Measurements from ENCODE around the gene FANK1.

DNA sequence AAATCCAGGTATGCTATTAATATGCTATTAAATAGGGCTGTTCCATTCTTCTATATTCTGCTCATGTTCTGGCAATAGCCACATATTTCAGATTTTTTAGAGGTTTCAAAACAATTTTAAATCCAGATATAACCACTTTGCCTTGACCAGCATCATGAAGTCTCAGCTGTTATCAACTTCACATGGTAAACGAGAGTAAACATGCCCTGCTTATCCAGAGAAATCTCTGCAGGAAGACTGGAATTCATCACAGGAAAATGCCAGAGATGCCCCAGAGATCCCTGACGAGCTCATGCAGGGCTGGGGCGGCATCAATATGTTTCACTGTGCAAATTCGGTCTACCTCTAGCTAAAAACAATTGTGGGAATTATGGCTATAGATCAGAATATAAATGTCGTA is 126.5 kb downstream of the FANK1 start:
- TF ChIP-seq, protein P1, sequence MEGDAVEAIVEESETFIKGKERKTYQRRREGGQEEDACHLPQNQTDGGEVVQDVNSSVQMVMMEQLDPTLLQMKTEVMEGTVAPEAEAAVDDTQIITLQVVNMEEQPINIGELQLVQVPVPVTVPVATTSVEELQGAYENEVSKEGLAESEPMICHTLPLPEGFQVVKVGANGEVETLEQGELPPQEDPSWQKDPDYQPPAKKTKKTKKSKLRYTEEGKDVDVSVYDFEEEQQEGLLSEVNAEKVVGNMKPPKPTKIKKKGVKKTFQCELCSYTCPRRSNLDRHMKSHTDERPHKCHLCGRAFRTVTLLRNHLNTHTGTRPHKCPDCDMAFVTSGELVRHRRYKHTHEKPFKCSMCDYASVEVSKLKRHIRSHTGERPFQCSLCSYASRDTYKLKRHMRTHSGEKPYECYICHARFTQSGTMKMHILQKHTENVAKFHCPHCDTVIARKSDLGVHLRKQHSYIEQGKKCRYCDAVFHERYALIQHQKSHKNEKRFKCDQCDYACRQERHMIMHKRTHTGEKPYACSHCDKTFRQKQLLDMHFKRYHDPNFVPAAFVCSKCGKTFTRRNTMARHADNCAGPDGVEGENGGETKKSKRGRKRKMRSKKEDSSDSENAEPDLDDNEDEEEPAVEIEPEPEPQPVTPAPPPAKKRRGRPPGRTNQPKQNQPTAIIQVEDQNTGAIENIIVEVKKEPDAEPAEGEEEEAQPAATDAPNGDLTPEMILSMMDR (IDR thresholded peaks at IDR 0.05) = no peak
- no peak for TF ChIP-seq POLR2A (IDR thresholded peaks at IDR 0.05)

Measured in uterus (tissue), 2 donors.